ENCODE data around the gene SLC46A1. TPM values are rescaled to one million over a fixed set of nuclear protein-coding genes. Genes with fewer than 3 reads are reported as not detected.

Gene SLC46A1
- total RNA-seq, 1 donor from 2014 or later: 7.4 TPM

GRCh38 chr17:28395426-28395825 lies 10.6 kb downstream of the SLC46A1 start:
- Histone ChIP-seq H3K79me2 (ENCODE audit: insufficient read depth, low read length) (no peaks in the 10 kb centered on the region), H3K27ac (ENCODE audit: low read depth, low read length) (no peak overlapping the region), H3K4me1 (ENCODE audit: insufficient read depth, low read length) (peaks cover 9% of the 10 kb centered on the region), H4K20me1 (ENCODE audit: insufficient read depth, low read length) (peaks cover 6% of the 10 kb centered on the region), H3K4me2 (ENCODE audit: low read length) (no peak overlapping the region), H2AFZ (ENCODE audit: low read depth, low read length) (no peak overlapping the region), H3K9me3 (ENCODE audit: insufficient read depth, low read depth, low read length) (no peaks in the 10 kb centered on the region), H3K9ac (ENCODE audit: low read length) (no peak overlapping the region), H3K36me3 (ENCODE audit: insufficient read depth, low read length) (peaks cover 5% of the 10 kb centered on the region), H3K4me3 (ENCODE audit: insufficient read depth, low read depth, low read length) (no peak overlapping the region), H3K27me3 (ENCODE audit: insufficient read depth, low read length) (no peaks in the 10 kb centered on the region)
- no peak for TF ChIP-seq CTCF (IDR thresholded peaks at IDR 0.05; ENCODE audit: insufficient read depth, low read depth, low read length)
- no peak for TF ChIP-seq EZH2 (IDR thresholded peaks at IDR 0.05; ENCODE audit: insufficient read depth, low read length)
- Mint-ChIP-seq H3K27me3 (ENCODE audit: low read depth, unreplicated experiment) (no peaks in the 10 kb centered on the region), H3K4me1 (ENCODE audit: low read depth, unreplicated experiment) (peaks cover 25% of the 10 kb centered on the region), H3K4me3 (ENCODE audit: unreplicated experiment) (no peak overlapping the region), H3K36me3 (ENCODE audit: low read depth, unreplicated experiment) (peaks cover 24% of the 10 kb centered on the region), H3K27ac (ENCODE audit: unreplicated experiment) (no peak overlapping the region), H3K9me3 (ENCODE audit: unreplicated experiment) (no peaks in the 10 kb centered on the region)
- FAIRE-seq (no peak), DNase-seq (ENCODE audit: low read depth) (no peak)

- no peak overlapping the region for H3K4me3 Mint-ChIP-seq (ENCODE audit: unreplicated experiment)
- FAIRE-seq (peak; percentile 66), DNase-seq (ENCODE audit: low read depth) (peak; percentile 65)
- no peak overlapping the region for H2AFZ ChIP-seq (ENCODE audit: low read depth, low read length)
- H3K27me3 ChIP-seq (ENCODE audit: insufficient read depth, low read length): no peaks in the 10 kb centered on the region
- no peaks in the 10 kb centered on the region for H3K9me3 ChIP-seq (ENCODE audit: insufficient read depth, low read depth, low read length)
- TF ChIP-seq CTCF (IDR thresholded peaks at IDR 0.05; ENCODE audit: insufficient read depth, low read depth, low read length): no peak
- no peak for TF ChIP-seq EZH2 (IDR thresholded peaks at IDR 0.05; ENCODE audit: insufficient read depth, low read length)
- peaks cover 5% of the 10 kb centered on the region for H3K36me3 ChIP-seq (ENCODE audit: insufficient read depth, low read length)
- no peaks in the 10 kb centered on the region for H3K27me3 Mint-ChIP-seq (ENCODE audit: low read depth, unreplicated experiment)
- H3K9me3 Mint-ChIP-seq (ENCODE audit: unreplicated experiment): no peaks in the 10 kb centered on the region
- no peak overlapping the region for H3K9ac ChIP-seq (ENCODE audit: low read length)
- H4K20me1 ChIP-seq (ENCODE audit: insufficient read depth, low read length): peaks cover 6% of the 10 kb centered on the region
- peaks cover 32% of the 10 kb centered on the region for H3K36me3 Mint-ChIP-seq (ENCODE audit: low read depth, unreplicated experiment)
- H3K27ac ChIP-seq (ENCODE audit: low read depth, low read length): no peak overlapping the region
- peak overlapping the region; percentile 34 for H3K4me2 ChIP-seq (ENCODE audit: low read length)
- H3K79me2 ChIP-seq (ENCODE audit: insufficient read depth, low read length): no peaks in the 10 kb centered on the region
- peaks cover 25% of the 10 kb centered on the region for H3K4me1 Mint-ChIP-seq (ENCODE audit: low read depth, unreplicated experiment)
- H3K4me3 ChIP-seq (ENCODE audit: insufficient read depth, low read depth, low read length): no peak overlapping the region
- H3K27ac Mint-ChIP-seq (ENCODE audit: unreplicated experiment): no peak overlapping the region
- peaks cover 9% of the 10 kb centered on the region for H3K4me1 ChIP-seq (ENCODE audit: insufficient read depth, low read length)
Measured at GRCh38 chr17:28394337-28395116, 11.5 kb downstream of the SLC46A1 start.

- Mint-ChIP-seq H3K4me3 (ENCODE audit: unreplicated experiment) (no peak overlapping the region), H3K4me1 (ENCODE audit: low read depth, unreplicated experiment) (peaks cover 17% of the 10 kb centered on the region), H3K9me3 (ENCODE audit: unreplicated experiment) (no peaks in the 10 kb centered on the region), H3K36me3 (ENCODE audit: low read depth, unreplicated experiment) (peaks cover 24% of the 10 kb centered on the region), H3K27me3 (ENCODE audit: low read depth, unreplicated experiment) (peaks cover 3% of the 10 kb centered on the region), H3K27ac (ENCODE audit: unreplicated experiment) (no peak overlapping the region)
- TF ChIP-seq CTCF (IDR thresholded peaks at IDR 0.05; ENCODE audit: insufficient read depth, low read depth, low read length) (no peak), EZH2 (IDR thresholded peaks at IDR 0.05; ENCODE audit: insufficient read depth, low read length) (no peak)
- no peaks in the 10 kb centered on the region for H3K9me3 ChIP-seq (ENCODE audit: insufficient read depth, low read depth, low read length)
- no peak overlapping the region for H3K4me3 ChIP-seq (ENCODE audit: insufficient read depth, low read depth, low read length)
- no peak overlapping the region for H2AFZ ChIP-seq (ENCODE audit: low read depth, low read length)
- H3K4me1 ChIP-seq (ENCODE audit: insufficient read depth, low read length): peaks cover 9% of the 10 kb centered on the region
- H3K27ac ChIP-seq (ENCODE audit: low read depth, low read length): no peak overlapping the region
- H3K4me2 ChIP-seq (ENCODE audit: low read length): no peak overlapping the region
- H4K20me1 ChIP-seq (ENCODE audit: insufficient read depth, low read length): peaks cover 6% of the 10 kb centered on the region
- no peak overlapping the region for H3K9ac ChIP-seq (ENCODE audit: low read length)
- no peaks in the 10 kb centered on the region for H3K79me2 ChIP-seq (ENCODE audit: insufficient read depth, low read length)
- FAIRE-seq (no peak), DNase-seq (ENCODE audit: low read depth) (no peak)
- H3K36me3 ChIP-seq (ENCODE audit: insufficient read depth, low read length): peaks cover 5% of the 10 kb centered on the region
- H3K27me3 ChIP-seq (ENCODE audit: insufficient read depth, low read length): no peaks in the 10 kb centered on the region
Measured at GRCh38 chr17:28392491-28392890, 13.5 kb downstream of the SLC46A1 start.
